ENCODE results near the gene MTPN.

DNA sequence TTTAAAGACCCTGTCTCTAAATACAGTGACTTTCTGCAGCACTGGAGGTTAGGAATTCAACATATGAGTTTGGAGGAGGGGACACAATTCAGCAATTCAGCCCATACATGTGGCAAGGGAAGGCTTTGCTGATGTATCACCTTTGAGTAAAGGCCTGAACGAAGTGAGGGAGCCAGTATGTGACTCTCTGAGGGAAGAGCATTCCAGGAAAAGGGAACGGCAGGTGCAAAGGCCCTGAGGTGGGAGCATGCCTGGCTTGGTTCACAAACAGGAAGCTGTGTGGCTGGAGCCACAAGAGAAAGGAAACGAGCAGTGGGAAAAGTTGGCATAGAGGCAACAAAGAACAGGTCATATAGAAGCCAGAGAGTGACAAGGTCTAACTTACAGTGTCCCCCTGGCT is 72.9 kb downstream of the MTPN start:
- TF ChIP-seq YY1 (IDR thresholded peaks at IDR 0.05; ENCODE audit: insufficient read depth, insufficient read length) = no peak
- no peak for TF ChIP-seq ZNF274 (IDR thresholded peaks at IDR 0.05; ENCODE audit: low read depth, low read length)
